Astrocyte of the spinal cord (primary cell): ENCODE measurements around the gene OR5K1.

ENCODE experiments used
- DNase-seq: peaks from one replicate; pipeline ENCODE4 v3.0.0; 2011; ENCODE audit warnings: low read depth, low spot score
- H3K4me3 ChIP-seq: 2 replicates; pipeline ENCODE4 v1.5.1; 2011; ENCODE audit warnings: low read depth, mild to moderate bottlenecking, low read length, moderate library complexity
- CTCF ChIP-seq: IDR thresholded peaks from 2 replicates; pipeline ENCODE4 v1.5.1; 2012; ENCODE audit warnings: low read depth, mild to moderate bottlenecking, low read length, inconsistent platforms
- in situ Hi-C: cut with HindIII; loops from 2 replicates; pipeline ENCODE4 v1.10.0; 2017; ENCODE audit warnings: low sequenced_read_pairs

OR5K1 gene

GRCh38 chr3:98482717-98483482 lies 19.9 kb downstream of the OR5K1 start:
- no peak for TF ChIP-seq CTCF
- in situ Hi-C loops, result no loop called here
- DNase-seq, result no peak
- no peak overlapping the region for H3K4me3 ChIP-seq

- H3K4me3 ChIP-seq, result no peak overlapping the region
- no peak for DNase-seq
- TF ChIP-seq CTCF, result no peak
- in situ Hi-C loops, result no loop called here
Observed at GRCh38 chr3:98483626-98484025, 20.6 kb downstream of the OR5K1 start.

GRCh38 chr3:98497381-98497780 lies 34.4 kb downstream of the OR5K1 start, which contains the start of gene OR5K2:
Gene OR5K2, plus strand, starts transcription at chr3:98497681. Its CDS starts 0 bp downstream, at chr3:98497681.
- no peak within 1 kb of the TSS for H3K4me3 ChIP-seq
- TF ChIP-seq CTCF, result no peak
- in situ Hi-C loops, result no loop called here
- DNase-seq, result no peak

- no peak for TF ChIP-seq CTCF
- no peak overlapping the region for H3K4me3 ChIP-seq
- no peak for DNase-seq
- in situ Hi-C loops, result no loop called here
Observed at GRCh38 chr3:98500019-98500418, 37.0 kb downstream of the OR5K1 start.

- in situ Hi-C loops, result no loop called here
- no peak overlapping the region for H3K4me3 ChIP-seq
- DNase-seq, result no peak
- no peak for TF ChIP-seq CTCF
Observed at GRCh38 chr3:98501270-98501669, 38.3 kb downstream of the OR5K1 start.

- DNase-seq, result no peak
- no peak for TF ChIP-seq CTCF
- no peak overlapping the region for H3K4me3 ChIP-seq
- in situ Hi-C loops, result no loop called here
Observed at GRCh38 chr3:98501863-98502576, 39.0 kb downstream of the OR5K1 start.
